ENCODE results near the gene TGFB3.

- TF ChIP-seq CTCF (IDR thresholded peaks at IDR 0.05) (no peak), POLR2A (IDR thresholded peaks at IDR 0.05) (no peak)
Observed at GRCh38 chr14:75990297-75990696, 8.5 kb upstream of the TGFB3 start.
